Fibroblast of lung (primary cell): ENCODE data around the gene PRDX5. TPM values are rescaled to one million over a fixed set of nuclear protein-coding genes. Genes with fewer than 3 reads are reported as not detected.
A peak's percentile ranks its signal among the peaks of the same experiment; 100 is the strongest.

ENCODE experiments used
- DNase-seq, 2 donors: peaks; one replicate each; pipeline versions ENCODE4 v3.0.0 to v3.0.0-alpha.2; 2010; ENCODE audit warnings: low read depth in 2 of 2
- H2AFZ ChIP-seq: 2 replicates; pipeline ENCODE4 v1.5.1; 2012; ENCODE audit warnings: low read length, control low read depth, inconsistent platforms
- H3K27ac ChIP-seq: 2 replicates; pipeline ENCODE4 v1.5.1; 2011; ENCODE audit warnings: low read length, control low read depth; ENCODE audit not compliant: insufficient read depth
- H3K27me3 ChIP-seq: 2 replicates; pipeline ENCODE4 v1.5.1; 2011; ENCODE audit warnings: mild to moderate bottlenecking, low read length; ENCODE audit not compliant: control insufficient read depth, insufficient read depth
- H3K36me3 ChIP-seq: 2 replicates; pipeline ENCODE4 v1.5.1; 2011; ENCODE audit warnings: low read length; ENCODE audit not compliant: control insufficient read depth, insufficient read depth
- H3K4me1 ChIP-seq: 2 replicates; pipeline ENCODE4 v1.5.1; 2011; ENCODE audit warnings: low read length; ENCODE audit not compliant: control insufficient read depth, insufficient read depth; ENCODE audit errors: extremely low read depth
- H3K4me2 ChIP-seq: 2 replicates; pipeline ENCODE4 v1.5.1; 2011; ENCODE audit warnings: low read length, control low read depth; ENCODE audit not compliant: insufficient read depth; ENCODE audit errors: extremely low read depth
- H3K4me3 ChIP-seq, 4 experiments: fragments of 200-600 bp in 1 of 4; sonication (generic) in 1 of 4; replicated peaks in 1 of 4; 2 replicates each; pipeline ENCODE4 v1.5.1; 2011 to 2016; ENCODE audit warnings: low read length in 4 of 4, low read depth in 3 of 4, mild to moderate bottlenecking in 3 of 4, control low read depth in 2 of 4, inconsistent platforms in 1 of 4, mixed read lengths in 1 of 4; ENCODE audit not compliant: insufficient read depth in 1 of 4; ENCODE audit errors: control extremely low read depth in 1 of 4
- H3K79me2 ChIP-seq: 2 replicates; pipeline ENCODE4 v1.5.1; 2012; ENCODE audit warnings: mild to moderate bottlenecking, low read length, inconsistent platforms; ENCODE audit not compliant: control insufficient read depth, insufficient read depth
- H3K9ac ChIP-seq: 2 replicates; pipeline ENCODE4 v1.5.1; 2011; ENCODE audit warnings: mild to moderate bottlenecking, low read length, control low read depth; ENCODE audit not compliant: insufficient read depth
- H3K9me3 ChIP-seq: 2 replicates; pipeline ENCODE4 v1.5.1; 2012; ENCODE audit warnings: low read depth, low read length; ENCODE audit not compliant: control insufficient read depth, insufficient read depth
- H4K20me1 ChIP-seq: 2 replicates; pipeline ENCODE4 v1.5.1; 2011; ENCODE audit warnings: low read length; ENCODE audit not compliant: control insufficient read depth, insufficient read depth; ENCODE audit errors: extremely low read depth
- EZH2 ChIP-seq: IDR thresholded peaks from 2 replicates; pipeline ENCODE4 v1.5.1; 2012; ENCODE audit warnings: low read length, control low read depth, mild to moderate bottlenecking; ENCODE audit errors: missing control alignments
- polyA plus RNA-seq, 2 donors: library from polyadenylated mRNA; depleted of rRNA in 1 of 2; stranded (reverse) in 1 of 2; unstranded in 1 of 2; fragments of >200 nt; gene quantifications; 2 replicates each; pipeline ENCODE4 v1.2.1, GENCODE V29; 2011 to 2012; ENCODE audit warnings: missing spikeins in 1 of 2
- total RNA-seq: library from RNA; depleted of rRNA; stranded (reverse); fragments of >200 nt; gene quantifications from 2 replicates; pipeline ENCODE4 v1.2.1, GENCODE V29; 2014
- TF ChIP-seq, protein P1 (sequence below), 2 donors: IDR thresholded peaks in 1 of 2; conservative IDR thresholded peaks in 1 of 2; 1 replicate in 1 of 2; 2 replicates in 1 of 2; pipeline ENCODE4 v1.5.1; 2011 to 2012; ENCODE audit warnings: low read length in 2 of 2, control low read depth in 1 of 2, inconsistent platforms in 1 of 2, low read depth in 1 of 2, mild to moderate bottlenecking in 1 of 2

PRDX5 gene
- total and polyA plus RNA-seq, 2 donors (not counting 1 experiment from before 2014, with no cell fraction given): 319 to 431 TPM

DNA sequence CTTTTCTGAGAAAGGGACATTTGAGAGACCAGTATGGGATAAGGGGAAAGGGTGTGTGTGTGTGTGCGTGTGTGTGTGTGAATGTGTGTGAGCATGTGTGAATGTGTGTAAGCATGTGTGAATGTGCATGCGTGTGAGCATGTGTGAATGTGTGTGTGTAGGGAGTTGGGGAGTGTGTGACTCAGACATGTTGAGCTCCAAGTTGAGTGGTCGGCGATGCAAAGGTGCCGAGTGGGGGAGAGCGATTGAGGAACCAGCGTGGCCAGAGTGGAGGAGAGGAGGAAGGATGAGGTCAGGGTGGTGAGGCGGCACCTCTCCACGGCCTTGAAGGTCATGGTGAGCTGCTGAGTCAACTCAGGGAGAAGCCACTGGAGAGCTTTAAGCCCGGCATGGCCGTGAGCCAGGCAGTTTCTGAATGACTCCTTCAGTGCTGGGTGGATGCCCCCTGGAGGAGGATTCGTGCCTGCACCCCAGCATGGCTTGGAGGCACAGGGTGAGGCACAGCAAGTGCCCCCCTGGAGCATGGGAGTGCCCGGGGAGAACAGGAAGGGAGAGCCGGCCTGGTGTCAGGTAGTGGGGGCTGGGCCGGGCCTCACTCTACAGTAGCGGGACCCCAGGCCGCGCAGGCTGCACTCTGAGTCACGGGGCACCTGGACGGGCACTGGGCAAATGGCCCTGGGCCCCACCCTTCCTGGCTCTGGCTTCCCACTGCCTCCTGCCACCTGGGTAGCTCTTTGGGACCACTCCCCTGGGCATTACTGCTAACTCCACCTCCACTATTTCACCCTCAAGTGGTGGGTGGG, 13.8 kb downstream of the PRDX5 start:
- H3K9ac ChIP-seq: no peak overlapping the region
- no peaks in the 10 kb centered on the region for H3K36me3 ChIP-seq
- H3K27me3 ChIP-seq: no peaks in the 10 kb centered on the region
- H2AFZ ChIP-seq: no peak overlapping the region
- H3K4me2 ChIP-seq: peak overlapping the region; percentile 67
- TF ChIP-seq, protein P1, sequence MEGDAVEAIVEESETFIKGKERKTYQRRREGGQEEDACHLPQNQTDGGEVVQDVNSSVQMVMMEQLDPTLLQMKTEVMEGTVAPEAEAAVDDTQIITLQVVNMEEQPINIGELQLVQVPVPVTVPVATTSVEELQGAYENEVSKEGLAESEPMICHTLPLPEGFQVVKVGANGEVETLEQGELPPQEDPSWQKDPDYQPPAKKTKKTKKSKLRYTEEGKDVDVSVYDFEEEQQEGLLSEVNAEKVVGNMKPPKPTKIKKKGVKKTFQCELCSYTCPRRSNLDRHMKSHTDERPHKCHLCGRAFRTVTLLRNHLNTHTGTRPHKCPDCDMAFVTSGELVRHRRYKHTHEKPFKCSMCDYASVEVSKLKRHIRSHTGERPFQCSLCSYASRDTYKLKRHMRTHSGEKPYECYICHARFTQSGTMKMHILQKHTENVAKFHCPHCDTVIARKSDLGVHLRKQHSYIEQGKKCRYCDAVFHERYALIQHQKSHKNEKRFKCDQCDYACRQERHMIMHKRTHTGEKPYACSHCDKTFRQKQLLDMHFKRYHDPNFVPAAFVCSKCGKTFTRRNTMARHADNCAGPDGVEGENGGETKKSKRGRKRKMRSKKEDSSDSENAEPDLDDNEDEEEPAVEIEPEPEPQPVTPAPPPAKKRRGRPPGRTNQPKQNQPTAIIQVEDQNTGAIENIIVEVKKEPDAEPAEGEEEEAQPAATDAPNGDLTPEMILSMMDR (conservative IDR thresholded peaks at IDR 0.05 in 1 of 2, IDR thresholded peaks at IDR 0.05 in 1 of 2; ENCODE audit: low read depth in 1 of 2, low read length in 2 of 2): peak; percentile 57 to 75
- no peak for TF ChIP-seq EZH2
- H3K27ac ChIP-seq: no peak overlapping the region
- H3K79me2 ChIP-seq: no peaks in the 10 kb centered on the region
- peak; percentile 83 to 86 for DNase-seq
- peaks cover 14% of the 10 kb centered on the region for H3K4me1 ChIP-seq
- H4K20me1 ChIP-seq: no peaks in the 10 kb centered on the region
- H3K4me3 ChIP-seq: no peak overlapping the region
- H3K9me3 ChIP-seq: no peaks in the 10 kb centered on the region

DNA sequence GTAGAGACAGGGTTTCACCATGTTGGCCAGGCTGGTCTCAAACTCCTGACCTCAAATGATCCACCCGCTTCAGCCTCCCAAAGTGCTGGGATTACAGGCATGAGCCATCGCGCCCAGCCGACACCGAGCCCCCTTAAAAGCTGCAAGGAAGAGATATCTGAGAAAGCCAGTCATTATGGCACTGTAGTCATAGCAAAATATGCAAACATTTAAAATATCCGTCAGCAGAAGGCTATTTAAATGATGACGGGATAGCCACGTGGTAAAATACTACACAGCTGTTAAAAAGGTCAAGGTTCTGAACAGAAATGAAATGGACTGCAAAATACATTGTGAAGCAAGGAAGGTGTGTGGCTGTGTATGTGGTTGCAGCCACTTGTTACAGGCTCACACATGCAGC, 15.6 kb downstream of the PRDX5 start:
- TF ChIP-seq, protein P1 (conservative IDR thresholded peaks at IDR 0.05 in 1 of 2, IDR thresholded peaks at IDR 0.05 in 1 of 2; ENCODE audit: low read depth in 1 of 2, low read length in 2 of 2): no peak
- TF ChIP-seq EZH2: no peak
- no peaks in the 10 kb centered on the region for H3K27me3 ChIP-seq
- peaks cover 14% of the 10 kb centered on the region for H3K4me1 ChIP-seq
- H3K4me3 ChIP-seq: no peak overlapping the region
- no peak overlapping the region for H2AFZ ChIP-seq
- H4K20me1 ChIP-seq: no peaks in the 10 kb centered on the region
- no peaks in the 10 kb centered on the region for H3K36me3 ChIP-seq
- no peak overlapping the region for H3K27ac ChIP-seq
- no peak for DNase-seq
- no peaks in the 10 kb centered on the region for H3K9me3 ChIP-seq
- H3K79me2 ChIP-seq: no peaks in the 10 kb centered on the region
- H3K4me2 ChIP-seq: no peak overlapping the region
- no peak overlapping the region for H3K9ac ChIP-seq

DNA sequence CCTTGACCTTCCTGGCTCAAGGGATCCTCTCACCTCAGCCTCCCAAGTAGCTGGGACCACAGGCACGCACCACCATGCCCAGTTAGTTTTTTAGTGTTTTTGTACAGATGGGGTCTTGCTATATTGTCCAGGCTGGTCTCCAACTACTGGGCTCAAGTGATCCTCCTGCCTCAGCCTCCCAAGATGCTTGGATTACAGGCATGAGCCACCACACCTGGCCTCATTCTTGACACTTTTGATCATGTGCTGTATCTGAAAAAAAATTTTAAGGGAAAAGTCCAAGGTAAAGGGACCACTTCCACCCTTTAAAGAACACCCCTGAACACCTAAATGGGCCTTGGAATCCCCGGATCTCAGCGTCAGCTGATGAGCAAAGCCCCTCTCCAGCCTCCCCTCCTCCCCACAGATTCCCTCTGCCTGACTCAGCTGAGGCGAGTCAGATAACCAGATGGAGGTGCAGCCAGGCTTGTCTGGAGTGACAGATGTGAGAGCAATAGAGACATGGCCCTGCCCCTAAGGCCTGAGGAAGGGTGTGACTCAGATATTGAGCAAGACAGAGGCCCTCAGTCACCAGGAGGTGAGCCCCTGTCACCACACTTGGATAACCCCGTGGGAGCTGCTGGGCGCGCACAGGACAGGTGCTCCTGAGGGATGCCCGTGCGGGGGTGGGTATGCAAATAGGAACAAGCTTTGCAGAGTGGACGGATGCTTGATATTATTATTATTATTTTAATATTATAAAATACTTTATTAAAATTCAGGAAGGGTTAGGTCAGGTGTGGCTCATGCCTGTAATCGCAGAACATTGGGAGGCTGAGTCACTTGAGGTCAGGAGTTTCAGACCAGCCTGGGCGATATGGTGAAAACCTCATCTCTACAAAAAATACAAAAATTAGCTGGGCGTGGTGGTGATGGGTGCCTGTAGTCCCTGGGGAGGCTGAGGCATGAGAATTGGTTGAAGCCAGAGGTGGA, 17.1 kb downstream of the PRDX5 start:
- no peaks in the 10 kb centered on the region for H3K36me3 ChIP-seq
- TF ChIP-seq, protein P1 (conservative IDR thresholded peaks at IDR 0.05 in 1 of 2, IDR thresholded peaks at IDR 0.05 in 1 of 2; ENCODE audit: low read depth in 1 of 2, low read length in 2 of 2): no peak
- TF ChIP-seq EZH2: no peak
- H3K27ac ChIP-seq: peak overlapping the region; percentile 47
- no peaks in the 10 kb centered on the region for H3K27me3 ChIP-seq
- no peak overlapping the region for H2AFZ ChIP-seq
- DNase-seq: peak; percentile 82 to 97
- no peaks in the 10 kb centered on the region for H3K79me2 ChIP-seq
- no peak overlapping the region for H3K4me3 ChIP-seq
- no peaks in the 10 kb centered on the region for H4K20me1 ChIP-seq
- no peak overlapping the region for H3K9ac ChIP-seq
- H3K9me3 ChIP-seq: no peaks in the 10 kb centered on the region
- peak overlapping the region; percentile 19 for H3K4me2 ChIP-seq
- peaks cover 14% of the 10 kb centered on the region for H3K4me1 ChIP-seq
